NCI-H2107 treated with DMSO at 0.1 percent for 48 hours (cell line): ENCODE measurements around the gene CASP3.
"Not testable (repeated sequence)": the region's sequence is repeated elsewhere in the genome, so short reads cannot be mapped to it uniquely, and the experiment has no call there.

Experiments used
- DNase-seq: peaks from one replicate; lab custom pipeline; 2025; ENCODE audit not compliant: unreplicated experiment; lab: John Stamatoyannopoulos, UW

CASP3 gene

DNA sequence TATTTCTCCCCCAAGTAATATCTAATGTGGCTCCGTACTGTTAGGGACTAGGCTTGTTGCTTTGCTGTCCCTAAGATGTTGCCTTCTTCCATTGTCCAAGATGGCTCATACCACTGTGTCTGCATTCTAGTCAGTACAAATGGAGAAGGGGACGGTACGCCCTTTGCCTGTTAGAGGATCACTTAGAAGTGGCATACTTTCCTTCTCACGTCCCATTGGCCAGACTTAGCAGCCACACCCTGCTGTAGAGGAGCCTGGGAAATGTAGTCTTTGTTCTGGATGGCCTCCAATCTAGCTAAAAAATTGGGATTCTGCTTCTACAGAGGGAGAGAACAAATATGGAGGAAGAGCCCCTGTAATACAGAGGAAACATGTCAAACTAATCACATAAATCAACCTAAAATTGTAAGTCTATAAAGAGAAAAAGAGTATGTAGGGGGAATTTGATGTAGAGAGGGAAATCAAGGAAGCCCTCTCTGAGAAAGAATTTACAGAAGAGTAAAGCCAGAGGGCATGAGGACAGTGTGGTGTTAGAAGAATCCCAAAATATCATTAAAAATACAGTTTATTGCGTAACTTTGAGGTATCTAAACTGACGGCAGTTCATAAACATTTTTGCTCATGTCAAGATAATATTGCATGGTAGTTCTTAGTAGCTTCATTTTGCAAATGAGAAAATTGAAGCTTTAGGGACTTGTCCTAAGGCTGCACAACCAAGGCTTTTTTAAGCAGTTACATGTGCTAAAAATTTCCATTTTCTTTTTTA lies 15.4 kb upstream of the CASP3 start:
- DNase-seq = no peak

DNA sequence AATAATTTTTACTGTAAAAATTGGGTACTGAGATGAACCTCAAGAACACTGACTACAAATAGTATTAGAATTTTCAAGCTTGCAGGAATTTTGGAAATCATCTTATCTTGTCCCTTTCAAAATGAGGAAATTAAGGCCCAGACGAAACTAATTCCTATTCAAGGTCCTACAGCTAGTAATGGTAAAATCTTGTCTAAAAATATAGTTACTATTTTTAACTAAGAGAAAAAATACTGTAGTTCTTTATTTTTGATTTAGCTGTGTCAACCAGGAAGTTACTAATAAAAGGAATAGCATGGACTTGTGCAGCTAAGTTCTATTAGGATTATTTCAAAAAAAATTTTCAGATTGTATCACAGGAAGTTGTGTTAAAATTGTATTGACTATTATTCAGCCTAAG lies 13.0 kb upstream of the CASP3 start:
- no peak for DNase-seq

DNA sequence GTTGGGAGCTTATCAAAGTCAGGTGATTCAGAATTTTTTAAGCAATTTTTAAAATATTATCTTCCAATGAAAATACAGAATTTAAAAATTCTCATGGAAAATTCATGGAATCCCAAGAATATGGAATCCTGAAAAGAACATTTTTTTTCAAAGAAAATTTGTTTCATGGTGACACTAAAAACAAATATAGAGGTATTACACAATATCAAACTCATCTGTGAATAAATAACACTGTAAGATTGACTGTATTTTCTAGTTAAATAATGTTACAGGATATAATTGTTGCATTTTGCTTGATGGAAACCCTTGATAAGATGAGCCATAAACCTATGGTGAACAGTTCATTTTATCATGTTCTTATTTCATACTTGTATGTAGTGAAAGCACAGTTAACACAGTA lies 11.7 kb upstream of the CASP3 start:
- no peak for DNase-seq

- not testable (repeated sequence) for DNase-seq
Observed at GRCh38 chr4:184657820-184658219, 8.6 kb upstream of the CASP3 start.

DNA sequence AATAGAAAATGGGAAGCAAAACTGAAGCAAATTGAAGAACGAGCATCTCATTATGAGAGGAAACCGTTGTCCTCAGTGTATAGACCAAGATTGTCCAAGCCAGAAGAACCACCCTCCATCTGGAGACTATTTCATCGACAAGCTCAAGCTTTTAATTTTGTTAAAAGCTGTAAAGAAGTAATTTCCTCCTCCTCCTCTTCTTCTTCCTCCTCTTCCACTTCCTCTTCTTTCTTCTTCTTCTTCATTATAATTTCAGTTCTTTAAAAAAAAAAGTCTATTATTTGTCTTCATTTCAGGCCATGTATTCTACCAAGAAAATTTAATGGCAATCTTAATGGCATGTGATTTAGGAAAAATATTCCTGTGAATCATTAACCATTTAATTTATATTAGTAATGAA lies 7.9 kb upstream of the CASP3 start:
- no peak for DNase-seq

DNA sequence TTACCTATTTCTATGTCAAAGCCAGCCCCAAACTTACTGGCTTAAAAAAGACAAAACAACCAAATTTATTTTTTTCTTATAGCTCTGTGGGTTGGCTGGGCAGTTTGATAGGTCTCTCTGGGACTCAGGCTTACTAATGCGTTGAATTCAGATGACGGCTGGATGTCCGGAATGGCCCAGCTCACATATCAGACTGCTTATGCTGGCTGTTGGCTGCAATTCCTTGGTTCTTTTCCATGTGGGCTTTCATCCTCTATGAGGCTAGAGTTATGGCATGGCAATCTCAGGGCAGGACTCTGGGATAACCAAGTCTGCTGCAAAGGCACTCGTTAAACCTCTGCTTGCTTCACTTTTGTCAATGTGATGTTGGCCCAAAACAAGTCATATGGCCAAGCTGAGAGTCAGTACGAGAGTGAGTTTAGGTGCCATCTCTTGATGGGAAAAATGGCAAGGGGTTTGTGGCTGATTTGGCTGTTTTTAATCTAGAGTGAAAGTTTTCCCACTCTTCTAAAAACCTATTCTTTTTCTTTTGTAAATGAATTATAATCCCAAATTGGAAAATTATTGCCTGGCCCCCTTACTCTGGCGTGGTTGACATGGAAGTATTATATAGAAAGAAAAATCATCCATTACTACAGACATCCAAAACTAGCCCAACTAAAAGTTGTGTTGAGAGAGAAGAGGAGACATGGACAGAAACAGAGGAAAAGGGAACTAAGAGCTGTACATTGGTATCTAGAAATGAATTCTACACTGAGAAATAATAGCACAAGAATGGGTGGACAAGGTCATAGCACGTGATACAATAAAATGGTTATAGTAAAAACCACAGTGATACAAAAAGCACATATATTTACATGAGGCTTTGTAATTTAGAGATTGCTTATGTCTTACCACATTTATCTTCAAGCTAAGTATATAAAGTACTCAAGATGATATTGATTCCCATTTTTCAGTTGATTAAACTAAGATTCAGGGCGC lies 6.9 kb upstream of the CASP3 start:
- no peak for DNase-seq

DNA sequence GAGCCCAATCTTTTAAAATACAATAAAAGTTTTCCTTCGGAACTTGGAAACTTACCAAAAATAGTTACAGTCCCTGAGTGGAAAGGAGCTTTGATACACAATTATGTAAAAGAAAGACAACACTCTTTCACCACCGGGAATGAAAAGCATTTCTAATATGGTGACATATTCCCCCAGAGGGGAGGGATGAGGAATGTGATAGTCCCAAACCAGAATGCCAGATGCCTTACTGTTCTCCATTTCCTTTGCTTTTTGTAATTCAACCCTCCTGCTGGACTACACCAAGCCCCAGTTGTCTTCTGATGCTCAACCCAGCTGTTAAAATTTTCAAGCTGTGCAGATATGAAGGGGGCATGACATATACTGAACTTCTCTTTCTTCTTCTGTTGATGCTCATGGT lies 4.4 kb upstream of the CASP3 start:
- no peak for DNase-seq

- DNase-seq = not testable (repeated sequence)
Observed at GRCh38 chr4:184652681-184653080, 3.4 kb upstream of the CASP3 start.

DNA sequence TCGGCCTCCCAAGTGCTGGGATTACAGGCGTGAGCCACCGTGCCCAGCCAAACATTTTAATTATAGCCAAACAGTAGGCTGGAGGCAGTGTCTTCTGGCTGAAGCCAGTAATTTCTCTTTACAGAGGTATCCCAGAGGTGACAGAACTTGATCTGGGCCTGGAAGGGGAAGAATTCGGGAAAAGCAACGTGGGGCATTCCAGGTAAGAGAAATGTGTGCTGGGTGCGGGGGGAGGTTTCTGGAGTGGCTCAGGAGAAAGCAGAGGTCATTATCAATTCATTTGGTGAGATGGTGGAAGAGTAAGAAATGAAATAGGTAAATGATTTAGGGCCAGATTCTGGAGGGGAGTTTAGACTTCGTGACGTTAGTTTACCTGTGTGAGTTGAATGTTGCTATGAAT lies 2.7 kb upstream of the CASP3 start:
- DNase-seq = no peak

- DNase-seq = peak; percentile 15
Observed at GRCh38 chr4:184649971-184650855, 966 bp upstream of the CASP3 start.

- DNase-seq = peak; percentile 15
Observed at GRCh38 chr4:184648313-184649025, 778 bp downstream of the CASP3 start.

DNA sequence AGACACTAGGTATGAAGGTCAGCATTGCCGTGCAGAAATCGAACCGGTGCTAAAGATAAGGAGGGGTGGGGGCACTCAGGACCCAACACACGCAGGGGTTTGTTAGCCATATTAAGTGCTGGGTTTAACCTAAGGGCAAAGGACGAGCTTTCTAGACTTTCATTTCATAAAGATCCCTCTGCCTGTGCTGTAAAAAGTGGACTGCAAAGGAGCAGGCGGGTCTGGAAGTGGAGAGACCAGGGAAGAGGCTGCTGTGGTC lies 1.3 kb downstream of the CASP3 start:
- DNase-seq = no peak

DNA sequence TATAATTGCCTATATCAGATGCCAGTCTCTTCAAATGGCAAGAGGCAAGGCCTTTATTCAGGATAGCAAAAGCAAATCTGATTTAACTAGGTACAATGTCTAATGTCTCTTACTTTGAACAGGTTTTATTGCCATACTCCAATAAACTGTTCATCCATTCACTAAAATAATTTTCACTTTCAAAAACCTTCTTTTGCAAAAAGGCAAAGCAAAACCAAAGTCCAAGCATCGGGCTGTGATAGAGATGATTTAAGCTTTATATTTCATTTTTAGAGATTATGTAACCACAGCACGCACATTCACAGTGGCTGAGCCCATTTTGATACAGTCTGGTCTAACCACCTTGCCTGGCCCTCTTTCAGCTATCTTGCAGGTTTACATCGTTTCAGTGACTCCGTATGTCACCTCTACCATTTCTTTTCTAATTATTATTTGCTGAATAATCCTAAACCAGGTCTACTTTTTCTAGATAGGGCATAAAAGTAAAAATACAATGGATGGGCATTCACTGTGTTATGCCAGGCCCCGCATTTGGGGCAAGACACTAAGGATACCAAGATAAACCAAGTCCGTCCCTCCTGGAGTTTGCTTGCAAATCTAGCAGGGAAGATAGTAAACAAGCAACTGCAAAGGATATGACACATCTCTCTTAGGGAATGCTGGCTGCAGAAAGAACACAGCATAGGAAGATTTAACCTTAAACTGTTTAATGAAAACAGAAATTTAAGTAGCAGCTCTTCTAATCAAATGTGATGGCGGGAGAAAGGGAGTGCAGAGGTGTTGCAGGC lies 1.8 kb downstream of the CASP3 start:
- DNase-seq = no peak

GRCh38 chr4:184645904-184646610 lies 3.2 kb downstream of the CASP3 start:
- DNase-seq = no peak

- peak; percentile 9 for DNase-seq
Observed at GRCh38 chr4:184644553-184645307, 4.5 kb downstream of the CASP3 start.

- DNase-seq = no peak
Observed at GRCh38 chr4:184643731-184644130, 5.5 kb downstream of the CASP3 start.

- DNase-seq = no peak
Observed at GRCh38 chr4:184641451-184641850, 7.8 kb downstream of the CASP3 start.

DNA sequence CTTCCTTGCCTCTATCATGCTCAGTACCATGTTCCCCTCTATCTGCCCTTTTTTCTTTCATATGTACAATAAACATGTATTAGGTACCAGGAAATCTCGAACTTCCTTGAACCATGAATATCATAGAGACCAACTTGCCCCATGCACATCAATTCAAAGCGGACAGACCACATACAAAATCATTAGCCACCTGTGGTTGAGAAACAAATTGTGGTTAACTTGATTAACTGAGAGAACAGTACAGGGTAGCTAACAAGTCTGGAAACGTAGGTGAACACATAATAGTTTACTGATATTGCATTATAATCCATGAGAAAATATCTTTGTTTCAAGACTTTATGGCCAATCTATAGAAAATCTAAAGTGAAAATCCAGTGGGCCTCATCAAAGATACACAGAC lies 8.2 kb downstream of the CASP3 start:
- no peak for DNase-seq

- no peak for DNase-seq
Observed at GRCh38 chr4:184636897-184637296, 12.3 kb downstream of the CASP3 start.
